Body of pancreas (tissue), 4 donors: Measurements from ENCODE around the gene CLEC4G. TPM values are rescaled to one million over a fixed set of nuclear protein-coding genes. Genes with fewer than 3 reads are reported as not detected.

Experiments
- ATAC-seq: fragments of 150-250 bp; one replicate; pipeline ENCODE4 v1.9.1; 2016
- DNase-seq, 4 donors: peaks; one replicate each; pipeline ENCODE4 v3.0.0-alpha.2; 2019
- H3K27ac ChIP-seq, 4 donors: fragments of 200-600 bp; sonication (generic); 1 replicate in 3 of 4; 2 replicates in 1 of 4; pipeline versions ENCODE4 v1.5.1 to v1.6.1; 2016 to 2019; ENCODE audit warnings: mild to moderate bottlenecking in 1 of 4, mixed read lengths in 1 of 4, moderate library complexity in 1 of 4
- H3K27me3 ChIP-seq, 2 donors: fragments of 200-600 bp; sonication (generic); one replicate each; pipeline ENCODE4 v1.6.0; 2016; ENCODE audit warnings: mild to moderate bottlenecking in 1 of 2
- H3K36me3 ChIP-seq, 2 donors: fragments of 200-600 bp; sonication (generic); replicated peaks in 1 of 2; 2 replicates each; pipeline ENCODE4 v1.5.1; 2016; ENCODE audit warnings: low read depth in 2 of 2; ENCODE audit not compliant: insufficient read depth in 1 of 2
- H3K4me1 ChIP-seq: fragments of 200-600 bp; sonication (generic); one replicate; pipeline ENCODE4 v1.6.0; 2016
- H3K4me3 ChIP-seq, 2 donors: fragments of 200-600 bp; sonication (generic); 1 replicate in 1 of 2; 2 replicates in 1 of 2; pipeline ENCODE4 v1.5.1; 2016 to 2019
- H3K9me3 ChIP-seq, 3 donors: fragments of 200-600 bp; sonication (generic); 1 replicate in 2 of 3; 2 replicates in 1 of 3; pipeline ENCODE4 v1.5.1; 2016
- POLR2A ChIP-seq, 3 donors: fragments of 450-650 bp; IDR thresholded peaks; one replicate each; pipeline ENCODE4 v1.6.1; 2016; ENCODE audit warnings: antibody characterized with exemption in 3 of 3, mild to moderate bottlenecking in 2 of 3
- WGBS, 2 donors: methylation state at CpG; one replicate each; pipeline ENCODE4 v1.1.5; 2017; 5-methylcytosine and 5-hydroxymethylcytosine counted together
- intact Hi-C: fragments of 100-400 bp; cut with DNase I; formaldehyde crosslinking; loops from one replicate; pipeline ENCODE4 v1.15.1; 2023
- total RNA-seq, 2 donors: library from RNA; depleted of rRNA; stranded (reverse); fragments of >200 nt; gene quantifications; one replicate each; pipeline ENCODE4 v1.1.0, GENCODE V29; 2016
- TF ChIP-seq, protein P1 (sequence below), 7 experiments: fragments of 450-650 bp in 4 of 7; fragments of 200-600 bp in 3 of 7; sonication (generic) in 3 of 7; IDR thresholded peaks; one replicate each; pipeline ENCODE4 v1.5.1; 2016 to 2019; ENCODE audit warnings: antibody characterized with exemption in 7 of 7

The CLEC4G gene
- total RNA-seq, 2 donors from 2014 or later = 0.52 to 6.6 TPM

GRCh38 chr19:7705387-7706187 lies 26.3 kb downstream of the CLEC4G start:
- H3K9me3 ChIP-seq = no peaks in the 10 kb centered on the region
- H3K4me3 ChIP-seq = no peak overlapping the region
- H3K4me1 ChIP-seq = no peaks in the 10 kb centered on the region
- intact Hi-C loops = no loop called here
- no peak for TF ChIP-seq POLR2A (IDR thresholded peaks at IDR 0.05)
- peaks cover 0 to 3% of the 10 kb centered on the region in 2 donors for H3K27me3 ChIP-seq
- DNase-seq (peak in 2 of 4 donors; percentile 24 to 65), ATAC-seq (no peak)
- 50 to 55% methylated on average over 24 of the region's 24 CpGs for WGBS, 2 donors
- no peaks in the 10 kb centered on the region for H3K36me3 ChIP-seq
- peak overlapping the region in 1 of 4 donors; percentile 29 for H3K27ac ChIP-seq

GRCh38 chr19:7704280-7705060 lies 27.4 kb downstream of the CLEC4G start:
- DNase-seq (no peak), ATAC-seq (no peak)
- WGBS, 2 donors = 67 to 68% methylated on average over 6 of the region's 6 CpGs
- Histone ChIP-seq H3K9me3 (no peaks in the 10 kb centered on the region), H3K4me3 (no peak overlapping the region), H3K27me3 (peaks cover 0 to 3% of the 10 kb centered on the region in 2 donors), H3K4me1 (no peaks in the 10 kb centered on the region), H3K27ac (no peak overlapping the region), H3K36me3 (no peaks in the 10 kb centered on the region)
- no peak for TF ChIP-seq POLR2A (IDR thresholded peaks at IDR 0.05)
- TF ChIP-seq, protein P1, sequence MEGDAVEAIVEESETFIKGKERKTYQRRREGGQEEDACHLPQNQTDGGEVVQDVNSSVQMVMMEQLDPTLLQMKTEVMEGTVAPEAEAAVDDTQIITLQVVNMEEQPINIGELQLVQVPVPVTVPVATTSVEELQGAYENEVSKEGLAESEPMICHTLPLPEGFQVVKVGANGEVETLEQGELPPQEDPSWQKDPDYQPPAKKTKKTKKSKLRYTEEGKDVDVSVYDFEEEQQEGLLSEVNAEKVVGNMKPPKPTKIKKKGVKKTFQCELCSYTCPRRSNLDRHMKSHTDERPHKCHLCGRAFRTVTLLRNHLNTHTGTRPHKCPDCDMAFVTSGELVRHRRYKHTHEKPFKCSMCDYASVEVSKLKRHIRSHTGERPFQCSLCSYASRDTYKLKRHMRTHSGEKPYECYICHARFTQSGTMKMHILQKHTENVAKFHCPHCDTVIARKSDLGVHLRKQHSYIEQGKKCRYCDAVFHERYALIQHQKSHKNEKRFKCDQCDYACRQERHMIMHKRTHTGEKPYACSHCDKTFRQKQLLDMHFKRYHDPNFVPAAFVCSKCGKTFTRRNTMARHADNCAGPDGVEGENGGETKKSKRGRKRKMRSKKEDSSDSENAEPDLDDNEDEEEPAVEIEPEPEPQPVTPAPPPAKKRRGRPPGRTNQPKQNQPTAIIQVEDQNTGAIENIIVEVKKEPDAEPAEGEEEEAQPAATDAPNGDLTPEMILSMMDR (IDR thresholded peaks at IDR 0.05) = no peak
- intact Hi-C loops = no loop called here

GRCh38 chr19:7703332-7703731 lies 28.6 kb downstream of the CLEC4G start:
- intact Hi-C loops = no loop called here
- TF ChIP-seq, protein P1 (IDR thresholded peaks at IDR 0.05) = no peak
- no peak for TF ChIP-seq POLR2A (IDR thresholded peaks at IDR 0.05)

GRCh38 chr19:7701654-7702457 lies 30.1 kb downstream of the CLEC4G start, which contains the start of gene FCER2:
TSS of gene FCER2 (minus strand) at chr19:7702131. CDS start at chr19:7699760, 2,371 bp downstream.
- H3K27me3 ChIP-seq = peaks cover 0 to 8% of the 10 kb centered on the region in 2 donors
- 37 to 48% methylated on average over 12 to 19 of the region's 20 CpGs for WGBS, 2 donors
- no peak within 1 kb of the TSS for H3K27ac ChIP-seq
- no peaks in the 10 kb centered on the region for H3K36me3 ChIP-seq
- intact Hi-C loops = no loop called here
- H3K4me3 ChIP-seq = no peak within 1 kb of the TSS
- ATAC-seq (no peak), DNase-seq (peak in 1 of 4 donors; percentile 15)
- TF ChIP-seq, protein P1 (IDR thresholded peaks at IDR 0.05) = no peak
- TF ChIP-seq POLR2A (IDR thresholded peaks at IDR 0.05) = no peak
- H3K9me3 ChIP-seq = no peaks in the 10 kb centered on the region
- H3K4me1 ChIP-seq = no peaks in the 10 kb centered on the region

More at GRCh38 chr19:7703332-7703731, 28.6 kb downstream of the CLEC4G start:
- H3K4me1 ChIP-seq = no peaks in the 10 kb centered on the region
- DNase-seq (peak in 1 of 4 donors; percentile 12), ATAC-seq (no peak)
- 40 to 41% methylated on average over 8 of the region's 8 CpGs for WGBS, 2 donors
- H3K36me3 ChIP-seq = no peaks in the 10 kb centered on the region
- H3K27me3 ChIP-seq = peaks cover 0 to 6% of the 10 kb centered on the region in 2 donors
- H3K9me3 ChIP-seq = no peaks in the 10 kb centered on the region
- no peak overlapping the region for H3K4me3 ChIP-seq
- H3K27ac ChIP-seq = no peak overlapping the region
